Activated T-cell treated with anti-CD3 and anti-CD28 coated beads for 24 hours (primary cell): ENCODE measurements around the gene CRNKL1.
"Not testable (repeated sequence)": the region's sequence is repeated elsewhere in the genome, so short reads cannot be mapped to it uniquely, and the experiment has no call there.

Source experiments
- DNase-seq: peaks from one replicate; pipeline ENCODE4 v3.0.0-alpha.2; 2020; ENCODE audit warnings: low read depth

The CRNKL1 gene

DNA sequence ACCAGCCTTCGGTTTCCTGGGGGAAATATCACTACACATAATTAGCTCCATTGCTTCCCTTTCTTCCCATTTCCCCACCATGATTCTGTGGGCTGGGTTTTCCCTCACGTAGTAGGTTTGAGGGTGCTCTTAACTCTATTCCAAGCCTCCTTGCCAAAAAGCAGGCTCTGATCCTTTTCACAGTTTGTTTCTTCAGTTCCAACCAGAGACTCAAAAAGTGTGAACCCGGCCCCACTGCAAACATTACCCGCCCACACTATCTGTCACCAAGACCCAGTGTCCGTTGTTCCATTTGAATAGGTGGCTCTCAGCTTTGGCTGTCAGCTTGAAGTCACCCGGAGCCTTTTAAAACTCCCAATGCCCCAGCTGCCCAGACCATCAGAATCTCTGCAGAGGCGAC is 46.9 kb downstream of the CRNKL1 start:
- no peak for DNase-seq

DNA sequence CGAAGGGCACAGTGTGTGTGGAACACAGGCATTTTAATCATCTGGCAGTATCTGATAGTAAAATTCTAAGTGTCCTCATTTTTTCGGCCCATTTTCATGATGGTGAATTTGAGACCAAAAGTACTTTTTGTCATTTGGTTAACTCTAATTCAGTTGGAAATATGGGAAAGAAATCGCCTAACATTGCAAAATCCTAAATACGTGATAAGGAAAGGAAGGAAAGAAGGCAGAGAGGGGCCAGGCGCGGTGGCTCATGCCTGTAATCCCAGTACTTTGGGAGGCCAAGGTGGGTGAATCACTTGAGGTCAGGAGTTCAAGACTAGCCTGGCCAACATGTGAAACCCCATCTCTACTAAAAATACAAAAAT is 48.3 kb downstream of the CRNKL1 start:
- not testable (repeated sequence) for DNase-seq

DNA sequence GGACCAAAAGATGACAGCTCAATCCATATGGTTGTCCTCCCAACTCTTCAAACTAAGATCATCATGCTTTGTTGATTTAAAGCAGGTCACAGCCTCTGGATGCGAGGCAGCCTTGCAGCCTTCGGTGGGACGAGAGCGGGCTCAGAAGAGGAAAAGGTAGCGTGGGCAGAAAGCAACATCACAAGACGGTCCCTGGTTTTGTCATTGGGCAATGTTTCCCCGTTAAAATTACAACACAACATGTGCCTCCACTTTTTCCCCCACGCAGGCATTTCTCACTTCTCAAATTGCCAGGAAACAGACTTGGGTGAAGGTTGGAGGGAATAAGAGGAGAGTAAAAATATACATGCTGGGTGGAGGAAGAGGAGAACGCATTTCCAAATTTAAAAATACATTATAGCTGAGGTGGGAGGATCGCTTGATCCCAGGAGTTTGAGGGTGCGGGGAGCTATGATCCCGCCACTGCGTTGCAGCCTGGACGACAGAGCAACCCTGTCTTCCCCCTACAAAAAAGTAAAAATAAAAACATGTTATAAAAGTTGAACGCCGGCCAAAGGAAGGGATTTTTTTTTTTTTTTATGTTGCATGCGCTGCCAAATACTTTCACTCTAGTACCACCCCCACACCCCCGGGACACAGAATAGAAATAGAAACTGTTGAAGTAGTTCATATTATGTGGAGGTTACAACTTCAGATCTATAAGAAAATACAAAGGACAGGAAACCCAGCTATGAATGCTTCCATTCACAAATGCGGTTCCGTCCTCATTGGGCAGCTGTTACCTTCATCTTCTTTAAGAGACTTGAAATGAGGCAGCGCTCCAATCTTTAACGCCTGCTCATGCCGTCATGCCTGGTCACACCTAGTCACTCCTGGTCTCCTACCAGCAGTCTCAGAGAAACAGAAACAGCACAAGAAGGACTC is 49.0 kb downstream of the CRNKL1 start:
- no peak for DNase-seq

DNA sequence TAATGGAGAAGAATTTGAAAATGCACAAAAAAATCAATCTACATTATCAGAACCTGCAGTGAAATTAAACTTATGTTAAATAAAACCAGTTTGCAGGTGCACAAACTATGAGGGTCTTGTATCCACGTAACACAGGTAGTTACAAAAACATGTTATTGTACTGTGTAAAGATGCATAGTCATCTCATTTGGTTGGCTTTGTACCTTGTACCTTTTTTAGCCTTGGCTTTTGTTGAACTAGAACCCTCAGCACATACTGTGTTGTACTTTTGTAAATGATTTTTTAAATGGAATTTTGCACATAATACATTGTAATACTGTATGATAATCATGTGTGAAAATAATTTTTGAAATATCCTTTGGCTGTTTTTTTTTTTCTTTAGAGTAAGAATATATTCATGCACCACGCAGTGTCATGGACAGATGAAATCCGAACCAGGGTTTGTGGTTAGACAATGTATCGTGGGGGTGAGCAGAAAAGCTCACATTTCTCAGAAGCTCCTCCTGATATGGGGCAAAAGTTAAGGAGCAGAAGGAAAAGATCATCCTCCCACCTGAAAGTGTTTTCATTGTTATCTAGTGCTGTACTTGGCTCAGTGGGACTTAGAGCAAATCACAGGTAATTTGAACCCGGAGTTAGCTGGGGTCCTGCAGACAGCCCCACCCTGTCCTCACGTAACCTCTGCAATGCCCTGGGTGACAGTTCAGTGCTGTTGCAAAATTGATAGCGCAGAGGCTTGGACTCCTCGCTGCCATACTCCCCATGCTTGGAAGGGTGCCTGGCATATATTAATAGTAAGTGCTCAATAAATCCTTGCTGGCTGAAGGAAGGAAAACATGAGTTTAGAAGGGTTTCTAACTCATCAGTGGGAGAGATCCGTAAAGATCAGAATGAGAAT is 49.9 kb downstream of the CRNKL1 start:
- no peak for DNase-seq

DNA sequence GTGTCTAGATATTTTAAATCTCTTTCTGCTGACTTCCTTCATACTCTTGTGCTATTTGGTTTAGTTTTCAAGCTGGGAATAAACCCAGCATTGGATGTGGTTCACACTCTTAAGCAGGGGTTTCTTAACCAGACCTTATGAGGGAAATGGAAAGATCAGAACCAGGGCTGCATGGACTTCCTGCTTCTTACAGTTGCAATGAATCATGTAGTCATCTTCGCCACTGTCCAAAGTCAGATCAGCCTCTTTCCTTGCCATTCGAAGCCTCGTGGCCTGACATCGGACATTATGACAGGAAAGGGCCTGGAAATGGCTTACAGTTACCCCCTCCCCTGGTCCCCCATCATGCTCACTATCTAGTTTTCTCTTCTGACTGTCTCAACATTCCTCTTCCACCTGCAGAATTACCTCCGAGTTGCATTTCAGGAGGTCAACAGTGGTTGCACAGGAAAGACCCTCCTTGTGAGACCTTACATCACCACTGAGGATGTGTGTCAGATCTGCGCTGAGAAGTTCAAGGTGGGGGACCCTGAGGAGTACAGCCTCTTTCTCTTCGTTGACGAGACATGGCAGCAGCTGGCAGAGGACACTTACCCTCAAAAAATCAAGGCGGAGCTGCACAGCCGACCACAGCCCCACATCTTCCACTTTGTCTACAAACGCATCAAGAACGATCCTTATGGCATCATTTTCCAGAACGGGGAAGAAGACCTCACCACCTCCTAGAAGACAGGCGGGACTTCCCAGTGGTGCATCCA is 51.9 kb downstream of the CRNKL1 start:
- no peak for DNase-seq

DNA sequence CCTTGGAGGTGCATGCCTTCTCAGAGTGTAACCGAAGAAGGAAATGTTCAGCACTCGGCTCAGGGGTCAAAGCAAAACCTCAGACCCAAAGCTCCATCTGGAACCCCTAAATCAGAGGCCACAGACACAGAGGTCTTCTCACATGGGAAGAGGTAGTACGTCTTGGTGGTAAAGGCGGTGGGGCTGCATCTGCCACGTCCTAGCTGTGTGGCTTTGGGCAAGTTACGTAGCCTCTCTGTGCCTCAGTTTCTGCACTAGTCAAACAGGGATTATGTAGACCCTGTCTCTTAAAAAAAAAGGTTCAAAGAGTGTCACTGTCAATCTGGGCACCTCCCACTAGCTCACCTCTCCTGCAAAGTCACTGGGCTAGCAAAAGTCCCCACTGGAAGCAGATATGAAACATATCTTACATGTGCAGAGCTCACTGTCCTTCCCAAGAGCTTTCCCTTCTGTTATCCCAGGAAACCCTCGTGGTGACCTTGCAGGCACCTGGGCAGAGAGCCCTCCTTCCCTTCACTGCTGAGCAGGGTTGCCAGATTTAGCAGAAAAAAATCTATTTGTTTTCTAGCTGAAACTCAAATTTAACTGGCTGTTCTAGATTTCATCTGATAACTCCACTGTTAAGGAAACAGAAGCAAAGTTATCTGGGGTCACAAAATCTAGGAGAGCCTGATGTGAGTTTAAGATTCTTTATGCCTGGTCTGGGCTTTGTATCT is 53.1 kb downstream of the CRNKL1 start:
- no peak for DNase-seq

DNA sequence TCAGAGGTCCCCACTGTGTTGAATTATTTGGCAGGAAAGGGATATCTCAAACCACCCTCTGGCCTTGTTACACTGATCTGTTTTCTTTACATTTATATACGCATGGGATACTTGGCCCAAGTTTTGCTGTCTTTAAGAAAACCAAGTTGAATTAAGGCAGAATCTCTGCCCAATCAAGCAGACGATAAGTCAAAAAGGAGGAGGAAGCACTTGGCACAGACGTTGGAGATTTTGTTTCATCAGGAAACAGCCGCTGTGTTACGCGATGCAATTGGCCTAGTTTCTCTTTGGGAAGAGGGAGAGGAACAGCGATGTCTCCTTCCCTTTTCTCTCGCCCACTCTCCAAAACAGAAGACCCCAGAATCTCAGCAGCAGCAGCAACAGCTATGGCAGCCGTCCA is 55.3 kb downstream of the CRNKL1 start:
- no peak for DNase-seq

DNA sequence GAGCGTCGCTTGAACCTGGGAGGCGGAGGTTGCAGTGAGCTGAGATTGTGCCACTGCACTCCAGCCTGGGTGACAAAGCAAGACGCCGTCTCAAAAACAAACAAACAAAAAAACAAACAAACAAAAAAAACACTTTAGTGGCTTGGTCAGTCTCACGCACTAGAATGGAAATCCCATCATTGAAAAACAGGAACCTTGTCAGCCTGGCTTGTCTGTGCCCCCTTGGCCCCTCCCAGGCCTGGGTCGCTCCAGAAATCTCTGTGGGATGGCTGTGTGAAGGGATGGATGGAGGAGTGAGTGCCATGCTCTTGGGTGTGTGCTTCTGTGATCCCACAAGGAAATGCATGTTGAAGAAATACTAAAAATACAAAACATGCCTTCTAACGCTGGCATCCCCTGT is 56.0 kb downstream of the CRNKL1 start:
- DNase-seq: no peak

DNA sequence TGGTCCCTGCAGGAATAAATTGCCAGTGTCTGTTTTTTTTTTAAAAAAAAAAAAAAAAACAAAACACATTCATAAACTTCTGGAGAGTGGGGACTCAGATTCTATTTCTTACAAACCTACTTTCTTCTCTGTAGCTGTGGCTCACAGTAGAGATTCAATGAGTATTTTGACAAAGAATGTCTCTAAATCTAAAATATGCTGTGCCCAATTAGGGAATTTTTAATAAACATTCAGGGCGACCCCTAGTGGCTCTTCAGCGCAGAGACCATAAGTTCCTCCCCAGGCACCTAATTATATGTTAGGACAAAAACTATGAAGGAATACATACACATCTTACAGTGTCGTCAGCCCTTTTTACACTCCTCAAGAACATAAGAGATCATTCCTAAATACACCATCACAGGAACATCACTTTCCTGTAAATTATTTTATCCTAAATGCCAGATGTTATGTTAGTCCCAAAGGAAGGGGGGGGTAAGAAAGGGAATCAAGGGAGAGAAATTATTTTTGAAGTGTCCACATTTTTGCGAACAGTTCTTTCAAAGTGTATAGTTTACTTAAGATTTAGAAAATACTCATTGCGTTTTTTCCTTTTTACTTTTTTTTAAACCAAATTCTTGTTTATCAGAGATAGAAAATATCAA is 56.9 kb downstream of the CRNKL1 start:
- DNase-seq: no peak

DNA sequence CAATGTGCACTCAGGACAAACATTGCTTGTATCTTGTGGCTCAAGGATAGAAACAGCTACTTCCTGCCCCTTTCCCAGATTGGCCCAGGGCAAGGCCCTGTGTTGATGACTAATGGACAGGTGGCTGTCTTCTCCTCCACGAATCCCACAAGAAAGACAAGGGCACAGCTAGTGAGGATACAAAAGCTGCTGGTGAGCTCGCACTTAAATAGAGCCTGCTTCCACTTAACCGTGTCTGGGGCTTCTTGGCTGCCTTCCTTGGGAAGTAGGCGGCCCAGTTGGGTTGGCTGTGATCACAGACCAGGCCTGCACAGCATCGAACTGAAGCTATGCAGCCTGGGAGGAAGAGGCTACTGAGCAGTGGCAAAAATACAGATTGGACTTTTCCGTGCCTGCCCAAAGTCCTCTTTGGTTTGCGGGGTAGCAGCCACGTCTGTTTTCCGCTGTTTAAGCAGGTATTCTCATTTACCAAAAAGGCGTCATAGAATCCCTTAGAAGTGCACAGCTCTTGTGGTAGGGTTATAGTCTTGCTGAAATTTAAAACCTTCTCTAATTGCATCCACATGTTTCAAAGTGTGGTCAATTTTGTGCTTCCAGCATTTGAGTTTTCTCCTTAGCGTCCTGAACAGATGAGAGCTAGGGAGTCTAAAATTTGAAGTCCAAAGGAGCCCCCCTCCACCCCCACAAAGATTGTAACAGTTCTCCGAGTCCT is 58.2 kb downstream of the CRNKL1 start:
- DNase-seq: no peak

DNA sequence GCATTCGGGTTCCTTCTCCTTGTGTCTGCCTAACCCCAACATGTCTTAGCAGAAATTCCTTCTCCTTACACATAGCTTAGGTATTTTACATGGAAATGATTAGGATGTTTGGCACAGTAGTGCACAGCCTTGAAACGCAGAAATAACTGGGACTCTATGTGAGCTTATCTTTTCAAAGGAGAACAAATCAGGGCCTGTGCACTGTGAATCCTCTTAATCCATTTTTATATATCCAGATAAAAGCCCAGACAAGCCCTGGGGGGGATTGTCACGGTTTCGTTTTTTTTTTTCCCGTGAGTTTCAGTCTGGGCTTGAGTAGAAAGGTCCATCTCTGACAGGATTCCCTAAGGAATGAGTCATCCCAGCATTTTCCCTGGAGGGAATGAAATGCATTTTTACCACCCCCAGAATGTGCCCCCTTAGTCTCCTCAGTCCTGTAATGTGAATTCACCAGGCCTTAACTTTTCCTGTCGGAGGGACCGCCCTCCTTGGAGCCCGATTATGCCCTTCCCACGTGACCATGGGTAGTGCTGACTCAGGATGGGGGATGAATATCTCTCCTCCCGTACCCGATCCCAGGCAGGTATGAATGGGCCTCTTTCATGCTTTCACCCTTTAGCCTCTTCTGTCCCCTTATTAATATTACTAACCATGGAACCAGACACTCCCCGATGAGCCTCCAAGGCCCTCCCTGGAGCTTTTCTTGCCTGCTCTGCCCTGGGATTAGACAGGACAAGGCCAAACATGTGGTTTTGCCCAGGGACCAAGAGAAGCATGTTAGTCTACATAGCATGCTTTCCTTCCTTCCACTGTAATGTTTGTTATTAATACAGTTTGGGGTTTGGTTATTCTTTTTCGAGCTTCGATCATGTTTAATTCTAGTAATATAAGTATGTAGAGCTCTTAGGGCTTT is 59.0 kb downstream of the CRNKL1 start:
- DNase-seq: no peak

DNA sequence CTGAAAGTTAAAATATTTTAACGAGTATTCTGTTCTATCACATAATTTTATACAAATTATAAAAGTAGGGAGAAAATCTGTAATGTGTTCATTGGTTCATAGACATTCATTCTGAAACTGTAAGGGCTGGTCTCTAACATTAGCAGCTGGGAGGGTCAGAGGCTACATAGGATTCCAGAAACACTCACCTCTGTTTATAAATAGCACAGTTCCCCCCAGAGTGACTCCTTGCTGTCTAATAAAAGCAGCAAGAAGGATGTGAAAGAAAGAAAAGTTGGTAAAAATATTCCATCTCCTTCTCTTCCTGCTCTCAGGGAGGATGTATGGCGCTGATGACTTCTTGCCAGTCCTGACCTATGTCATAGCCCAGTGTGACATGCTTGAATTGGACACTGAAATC is 60.4 kb downstream of the CRNKL1 start:
- DNase-seq: no peak

DNA sequence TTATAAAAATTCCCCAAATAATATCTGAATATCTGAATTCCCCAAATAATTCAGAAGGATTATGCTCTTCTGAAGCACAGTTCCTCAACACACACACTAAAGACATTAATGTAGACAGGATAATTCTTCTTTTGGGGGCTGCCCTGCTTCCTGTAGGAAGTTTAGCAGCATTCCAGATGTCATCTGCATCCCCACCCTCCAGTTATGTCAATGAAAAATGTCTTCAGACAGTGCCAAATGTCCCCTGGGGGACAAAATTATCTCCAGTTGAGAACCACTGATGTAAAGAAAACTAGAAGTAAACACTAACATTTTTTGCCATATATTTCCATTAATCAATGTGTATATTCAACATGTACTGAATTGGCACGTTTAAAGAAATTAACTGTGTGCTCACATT is 61.0 kb downstream of the CRNKL1 start:
- no peak for DNase-seq

DNA sequence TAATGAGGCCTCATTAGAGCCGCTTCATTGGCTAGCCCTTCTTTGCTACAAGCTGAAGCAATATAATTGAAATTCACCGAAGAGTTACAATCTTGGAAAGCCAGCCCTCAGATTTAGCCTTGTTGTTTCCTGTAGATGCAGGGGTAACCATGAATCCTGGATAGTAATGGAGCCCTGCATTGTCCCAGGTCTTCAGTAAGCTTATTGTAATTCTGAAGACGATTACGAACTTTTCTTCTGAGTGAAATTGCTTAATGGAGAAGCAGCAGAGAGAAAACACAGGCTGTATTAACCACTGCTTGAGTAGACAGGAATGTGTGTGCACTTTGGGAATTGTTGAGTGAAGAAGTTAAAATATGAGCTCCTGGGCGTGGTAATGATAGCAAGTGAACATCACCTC is 61.4 kb downstream of the CRNKL1 start:
- DNase-seq: no peak

DNA sequence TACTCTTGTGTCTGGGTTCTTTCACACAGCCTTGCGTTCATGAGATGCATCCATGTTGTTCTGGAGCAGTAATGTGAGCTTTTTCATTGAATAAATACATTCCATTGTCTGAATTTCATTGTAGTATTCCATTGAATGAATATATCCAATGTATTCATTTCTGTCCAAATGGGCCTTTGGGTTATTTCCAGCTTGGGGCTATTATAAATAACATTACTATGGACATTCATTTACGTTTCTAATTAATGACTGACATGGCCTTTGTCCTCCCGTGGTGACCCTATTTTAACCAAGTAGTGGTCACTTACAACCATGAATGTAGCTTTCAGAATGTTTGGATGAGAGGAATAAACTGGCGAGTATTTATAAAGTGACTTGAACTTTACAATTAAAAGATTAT is 65.2 kb downstream of the CRNKL1 start:
- no peak for DNase-seq

DNA sequence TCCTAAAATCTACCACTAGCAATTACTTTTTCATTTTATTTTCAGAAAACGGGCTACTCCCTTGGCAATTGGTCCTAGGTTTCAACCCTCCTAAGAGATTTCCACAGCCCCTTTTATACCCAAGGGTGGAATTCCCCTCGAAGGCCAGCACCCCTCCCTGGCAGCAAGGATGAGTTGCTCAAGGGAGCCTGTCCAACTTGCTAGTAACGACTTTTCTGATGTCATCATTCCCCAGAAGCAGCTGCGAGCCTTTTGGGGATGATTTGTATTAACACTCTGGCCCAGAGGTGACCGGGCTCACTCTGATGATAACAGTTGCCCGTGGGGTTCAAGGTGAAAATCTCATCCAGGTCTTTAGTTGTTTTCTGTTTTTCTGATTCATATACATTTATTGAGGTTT is 65.8 kb downstream of the CRNKL1 start:
- no peak for DNase-seq
